ENCODE measurements around the gene FAM174A. TPM values are rescaled to one million over a fixed set of nuclear protein-coding genes. Genes with fewer than 3 reads are reported as not detected.

The FAM174A gene
- total and polyA plus RNA-seq, 2 experiments from 2014 or later, result 37.6 to 37.7 TPM

DNA sequence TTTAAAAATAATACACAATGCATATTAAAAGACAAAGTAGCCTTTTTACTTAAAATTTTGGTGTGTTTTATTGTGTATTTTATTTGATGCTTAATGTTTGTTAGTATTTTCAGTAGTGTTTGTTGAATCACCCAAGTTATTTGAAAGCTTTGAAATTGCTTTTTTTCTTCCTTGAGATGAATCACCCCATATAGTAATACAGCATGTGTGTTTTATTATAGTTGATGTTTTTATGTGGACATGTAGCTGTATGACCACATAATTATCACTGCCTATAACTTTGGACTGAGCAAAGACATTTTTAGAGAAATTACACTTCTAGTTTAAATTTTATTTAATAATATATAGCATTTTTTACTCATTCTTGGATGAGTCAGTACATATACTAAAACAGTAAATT, 18.0 kb downstream of the FAM174A start:
- Histone ChIP-seq H3K27ac (no peak overlapping the region), H3K9me3 (ENCODE audit: low read depth) (no peaks in the 10 kb centered on the region), H3K36me3 (no peaks in the 10 kb centered on the region), H3K4me1 (ENCODE audit: low read depth) (no peaks in the 10 kb centered on the region), H3K4me3 (no peak overlapping the region), H3K27me3 (no peaks in the 10 kb centered on the region)
- no peak for DNase-seq (ENCODE audit: low read depth in 1 of 2, low spot score in 1 of 2)
- TF ChIP-seq CTCF (IDR thresholded peaks at IDR 0.05; ENCODE audit: low read depth, low read length), result no peak

- Histone ChIP-seq H3K36me3 (peaks cover 5% of the 10 kb centered on the region), H3K4me1 (ENCODE audit: low read depth) (no peaks in the 10 kb centered on the region), H3K27me3 (no peaks in the 10 kb centered on the region), H3K27ac (no peak overlapping the region), H3K4me3 (no peak overlapping the region), H3K9me3 (ENCODE audit: low read depth) (no peaks in the 10 kb centered on the region)
- no peak for TF ChIP-seq CTCF (IDR thresholded peaks at IDR 0.05; ENCODE audit: low read depth, low read length)
- DNase-seq (ENCODE audit: low read depth in 1 of 2, low spot score in 1 of 2), result no peak
Measured at GRCh38 chr5:100560860-100561259, 25.7 kb downstream of the FAM174A start.

GRCh38 chr5:100562821-100563220, 27.6 kb downstream of the FAM174A start:
- no peak overlapping the region for H3K4me3 ChIP-seq

DNA sequence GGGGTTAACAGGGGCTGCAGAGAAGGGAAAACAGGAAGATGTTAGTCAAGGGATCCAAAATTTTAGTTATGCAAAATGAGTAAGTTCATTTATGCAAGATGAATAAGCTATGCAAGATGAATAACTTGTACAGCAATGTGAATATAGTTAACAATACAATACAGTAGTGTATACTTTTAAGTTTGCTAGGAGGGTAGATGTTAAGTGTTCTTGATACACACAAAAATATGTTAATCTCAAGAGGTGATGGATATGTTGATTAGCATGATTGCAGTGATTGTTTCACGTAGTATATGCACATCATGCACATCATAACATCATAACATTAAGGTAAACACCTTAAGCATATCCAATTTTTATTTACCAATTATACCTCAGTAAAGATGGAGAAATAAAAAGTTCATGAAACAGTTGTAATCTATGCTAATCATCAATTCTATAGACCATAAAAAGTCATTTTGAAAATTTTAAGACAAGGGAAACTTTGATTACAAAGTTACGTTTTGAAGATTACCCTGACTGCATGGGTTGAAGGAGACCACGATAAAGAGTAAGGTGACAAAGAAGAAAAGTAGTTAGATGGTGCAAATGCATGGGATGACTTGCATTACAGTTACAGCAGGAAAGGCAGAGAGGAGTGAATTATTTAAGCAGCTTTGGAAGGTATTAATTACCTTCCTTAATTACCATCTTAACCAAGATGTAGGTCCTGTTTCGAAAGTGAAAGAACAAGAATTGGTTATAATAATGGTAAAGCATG, 31.4 kb downstream of the FAM174A start:
- Histone ChIP-seq H3K27me3 (no peaks in the 10 kb centered on the region), H3K4me1 (ENCODE audit: low read depth) (no peaks in the 10 kb centered on the region), H3K27ac (no peak overlapping the region), H3K9me3 (ENCODE audit: low read depth) (no peaks in the 10 kb centered on the region), H3K4me3 (no peak overlapping the region), H3K36me3 (peaks cover 5% of the 10 kb centered on the region)
- no peak for TF ChIP-seq CTCF (IDR thresholded peaks at IDR 0.05; ENCODE audit: low read depth, low read length)
- no peak for DNase-seq (ENCODE audit: low read depth in 1 of 2, low spot score in 1 of 2)

More at GRCh38 chr5:100562821-100563220, 27.6 kb downstream of the FAM174A start:
- no peaks in the 10 kb centered on the region for H3K9me3 ChIP-seq (ENCODE audit: low read depth)
- no peak for DNase-seq (ENCODE audit: low read depth in 1 of 2, low spot score in 1 of 2)
- H3K36me3 ChIP-seq, result peaks cover 5% of the 10 kb centered on the region
- no peaks in the 10 kb centered on the region for H3K27me3 ChIP-seq
- no peak for TF ChIP-seq CTCF (IDR thresholded peaks at IDR 0.05; ENCODE audit: low read depth, low read length)
- H3K4me1 ChIP-seq (ENCODE audit: low read depth), result no peaks in the 10 kb centered on the region
- H3K27ac ChIP-seq, result no peak overlapping the region

GRCh38 chr5:100574716-100575115, 39.5 kb downstream of the FAM174A start:
- no peak for TF ChIP-seq CTCF (IDR thresholded peaks at IDR 0.05; ENCODE audit: low read depth, low read length)
- Histone ChIP-seq H3K9me3 (ENCODE audit: low read depth) (no peaks in the 10 kb centered on the region), H3K27me3 (no peaks in the 10 kb centered on the region), H3K4me3 (no peak overlapping the region), H3K36me3 (no peaks in the 10 kb centered on the region), H3K4me1 (ENCODE audit: low read depth) (no peaks in the 10 kb centered on the region), H3K27ac (no peak overlapping the region)
- no peak for DNase-seq (ENCODE audit: low read depth in 1 of 2, low spot score in 1 of 2)
